ENCODE results near the gene MAML2. TPM values are rescaled to one million over a fixed set of nuclear protein-coding genes. Genes with fewer than 3 reads are reported as not detected.

Gene MAML2
- total and polyA plus RNA-seq, 2 of the 8 experiments (the other 6 are each of a cell fraction or from before 2014, with no cell fraction given): 3.8 to 6.6 TPM

DNA sequence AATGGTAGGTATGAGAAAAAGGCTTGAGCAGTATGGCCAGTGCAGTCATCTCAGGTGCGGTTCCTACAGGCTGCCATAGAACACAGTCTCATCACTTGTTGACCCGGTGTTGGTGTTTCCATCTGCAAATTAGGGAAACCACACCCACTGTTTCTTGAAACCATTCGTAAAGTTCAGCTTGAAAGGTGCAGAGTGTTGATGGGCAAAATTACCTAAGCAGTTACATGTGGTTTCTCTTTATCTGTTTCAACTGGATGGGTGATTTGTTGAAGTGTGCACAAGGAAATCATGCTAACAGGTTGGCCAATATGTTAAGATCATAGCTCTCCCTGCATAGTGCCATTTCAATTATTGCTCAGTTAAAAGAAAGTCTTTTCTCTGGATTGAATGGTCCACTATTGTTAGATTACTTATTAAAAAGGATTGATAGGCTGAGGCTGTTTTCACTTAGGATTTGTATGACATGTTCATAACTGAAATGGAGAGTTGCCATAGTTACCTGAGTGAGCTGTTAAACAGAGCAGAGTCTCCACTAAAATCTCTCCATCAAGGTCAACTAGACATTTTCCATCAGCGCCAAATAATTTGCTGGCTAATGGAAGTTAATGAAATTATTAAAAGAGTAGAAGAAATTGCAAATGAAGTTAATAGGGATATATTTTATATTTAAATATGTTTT, 215.9 kb downstream of the MAML2 start:
- WGBS, 2 experiments (ENCODE audit: extremely low coverage in 1 of 2, insufficient coverage in 1 of 2, insufficient read length in 1 of 2, insufficient replicate concordance in 2 of 2, low coverage in 1 of 2, low lambda C conversion rate in 2 of 2, missing lambda C conversion rate in 1 of 2): 85% methylated on average over 4 of the region's 4 CpGs; no CpG with 5 or more reads in 1 of the 2 experiments
- H2BK20ac ChIP-seq (ENCODE audit: low read length): no peak overlapping the region
- no peak overlapping the region for H3K4ac ChIP-seq (replicated peaks; ENCODE audit: insufficient read length, low read depth, low read length)
- no peak overlapping the region for H3K23ac ChIP-seq (ENCODE audit: insufficient read length)
- no peak overlapping the region for H2AK5ac ChIP-seq (ENCODE audit: low read depth, low read length)
- no peaks in the 10 kb centered on the region for H3K23me2 ChIP-seq (ENCODE audit: low read depth, low read length)
- no peak overlapping the region for H3K27ac ChIP-seq (ENCODE audit: low read depth, low read length)
- no peak overlapping the region for H3K9ac ChIP-seq (replicated peaks in 1 of 4; ENCODE audit: extremely low read depth in 1 of 4, low read depth in 3 of 4, low read length in 3 of 4)
- FAIRE-seq: no peak
- H4K20me1 ChIP-seq (replicated peaks in 1 of 2; ENCODE audit: control insufficient read depth in 1 of 2, insufficient read depth in 2 of 2, low read length in 2 of 2): no peaks in the 10 kb centered on the region
- H2BK5ac ChIP-seq (ENCODE audit: low read depth, low read length): no peak overlapping the region
- H3K4me2 ChIP-seq (ENCODE audit: insufficient read depth in 1 of 2, low read depth in 2 of 2, low read length in 2 of 2): no peak overlapping the region
- H2BK120ac ChIP-seq (replicated peaks; ENCODE audit: low read depth, low read length): no peak overlapping the region
- H4K91ac ChIP-seq (replicated peaks; ENCODE audit: insufficient read length, low read length): no peak overlapping the region
- no peaks in the 10 kb centered on the region for H3K9me3 ChIP-seq (ENCODE audit: insufficient read depth in 2 of 2, low read depth in 1 of 2, low read length in 1 of 2)
- H2BK12ac ChIP-seq (ENCODE audit: low read depth, low read length): no peak overlapping the region
- no peak overlapping the region for H3K14ac ChIP-seq (ENCODE audit: insufficient read length)
- H3K4me3 ChIP-seq (ENCODE audit: extremely low read depth in 1 of 4, insufficient read depth in 2 of 4, low read depth in 3 of 4, low read length in 4 of 4): no peak overlapping the region
- H4K5ac ChIP-seq (ENCODE audit: insufficient read length, low read depth, low read length): no peak overlapping the region
- no peak overlapping the region for H2BK15ac ChIP-seq (ENCODE audit: low read length)
- H2AFZ ChIP-seq (ENCODE audit: low read length): no peak overlapping the region
- no peak for DNase-seq (ENCODE audit: low read depth in 1 of 2, low spot score in 2 of 2)
- H3K27me3 ChIP-seq (replicated peaks in 1 of 4; ENCODE audit: control insufficient read depth in 3 of 4, extremely low read depth in 1 of 4, insufficient read depth in 3 of 4, low read length in 3 of 4): no peaks in the 10 kb centered on the region
- no peak overlapping the region for H4K8ac ChIP-seq (ENCODE audit: extremely low read depth, insufficient read depth, low read length)
- CTCF ChIA-PET (ENCODE audit: partially characterized antibody): interaction anchor here (0.8 kb wide), 1 partner anchor 8 kb away, joined by 3 read pairs; no protein-coding TSS in a partner anchor
- H3K36me3 ChIP-seq (ENCODE audit: control insufficient read depth in 2 of 4, insufficient read depth in 4 of 4, low read length in 3 of 4): no peaks in the 10 kb centered on the region
- H3K18ac ChIP-seq (ENCODE audit: extremely low read depth, low read length): no peak overlapping the region
- POLR2A ChIA-PET (ENCODE audit: partially characterized antibody): no interaction called here
- no peak overlapping the region for H3K56ac ChIP-seq (replicated peaks; ENCODE audit: insufficient read length, low read depth, low read length)
- no peaks in the 10 kb centered on the region for H3K79me1 ChIP-seq (ENCODE audit: low read depth, low read length)
- peaks cover 0 to 7% (median 0%) of the 10 kb centered on the region in 4 experiments; a peak in 1 of 7 replicates for H3K4me1 ChIP-seq (replicated peaks in 1 of 4; ENCODE audit: control insufficient read depth in 3 of 4, insufficient read depth in 4 of 4, low read length in 3 of 4)
- H3K79me2 ChIP-seq (ENCODE audit: control insufficient read depth in 1 of 2, insufficient read depth in 2 of 2, low read length in 2 of 2): no peaks in the 10 kb centered on the region
- TF ChIP-seq TAF1 (IDR thresholded peaks at IDR 0.05; ENCODE audit: low read depth, low read length): no peak
- TF ChIP-seq BRCA1 (IDR thresholded peaks at IDR 0.05; ENCODE audit: low read depth, low read length): no peak
- no peak for TF ChIP-seq RFX5 (IDR thresholded peaks at IDR 0.05; ENCODE audit: borderline replicate concordance, low read depth, low read length)
- TF ChIP-seq NANOG (IDR thresholded peaks at IDR 0.05; ENCODE audit: insufficient read depth, low read depth, low read length, poor library complexity, severe bottlenecking): no peak
- TF ChIP-seq PHF8 (conservative IDR thresholded peaks at IDR 0.05; ENCODE audit: low read depth, low read length): no peak
- no peak for TF ChIP-seq KDM1A (IDR thresholded peaks at IDR 0.05; ENCODE audit: borderline replicate concordance, low read length)
- TF ChIP-seq, protein P1, sequence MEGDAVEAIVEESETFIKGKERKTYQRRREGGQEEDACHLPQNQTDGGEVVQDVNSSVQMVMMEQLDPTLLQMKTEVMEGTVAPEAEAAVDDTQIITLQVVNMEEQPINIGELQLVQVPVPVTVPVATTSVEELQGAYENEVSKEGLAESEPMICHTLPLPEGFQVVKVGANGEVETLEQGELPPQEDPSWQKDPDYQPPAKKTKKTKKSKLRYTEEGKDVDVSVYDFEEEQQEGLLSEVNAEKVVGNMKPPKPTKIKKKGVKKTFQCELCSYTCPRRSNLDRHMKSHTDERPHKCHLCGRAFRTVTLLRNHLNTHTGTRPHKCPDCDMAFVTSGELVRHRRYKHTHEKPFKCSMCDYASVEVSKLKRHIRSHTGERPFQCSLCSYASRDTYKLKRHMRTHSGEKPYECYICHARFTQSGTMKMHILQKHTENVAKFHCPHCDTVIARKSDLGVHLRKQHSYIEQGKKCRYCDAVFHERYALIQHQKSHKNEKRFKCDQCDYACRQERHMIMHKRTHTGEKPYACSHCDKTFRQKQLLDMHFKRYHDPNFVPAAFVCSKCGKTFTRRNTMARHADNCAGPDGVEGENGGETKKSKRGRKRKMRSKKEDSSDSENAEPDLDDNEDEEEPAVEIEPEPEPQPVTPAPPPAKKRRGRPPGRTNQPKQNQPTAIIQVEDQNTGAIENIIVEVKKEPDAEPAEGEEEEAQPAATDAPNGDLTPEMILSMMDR (IDR thresholded peaks at IDR 0.05; ENCODE audit: control extremely low read depth in 1 of 3, insufficient read depth in 1 of 3, low read depth in 1 of 3, low read length in 3 of 3): no peak
- no peak for TF ChIP-seq KDM4A (IDR thresholded peaks at IDR 0.05; ENCODE audit: low read depth, low read length, severe bottlenecking)
- no peak for TF ChIP-seq SUZ12 (IDR thresholded peaks at IDR 0.05; ENCODE audit: low read length)
- no peak for TF ChIP-seq POU5F1 (IDR thresholded peaks at IDR 0.05; ENCODE audit: low read depth, low read length)
